A549 (cell line): ENCODE measurements around the gene RETREG1. TPM values are rescaled to one million over a fixed set of nuclear protein-coding genes. Genes with fewer than 3 reads are reported as not detected.

Source experiments
- ATAC-seq, 2 experiments: fragments of 200-7000 bp in 1 of 2; fragments of >200 bp in 1 of 2; cut with Nextera tagmentation in 1 of 2; cut with Tn5 transposase in 1 of 2; 3 replicates each; pipeline versions ENCODE4 v1.8.0 to v1.9.1; 2018 to 2020; ENCODE audit warnings: mild to moderate bottlenecking in 1 of 2, moderate library complexity in 1 of 2
- CTCF ChIA-PET: fragments of 300-600 bp; sonication (Branson Sonifier 250); formaldehyde crosslinking; extraction: SDS; loops from one replicate; lab custom pipeline; 2021; ENCODE audit warnings: antibody characterized with exemption, inconsistent platforms; lab: Yijun Ruan, JAX
- POLR2A ChIA-PET: fragments of 350-600 bp; formaldehyde crosslinking; extraction: SDS; loops from one replicate; lab custom pipeline; 2021; ENCODE audit warnings: antibody characterized with exemption, inconsistent platforms; lab: Yijun Ruan, JAX
- DNase-seq, 2 experiments: peaks; one replicate each; pipeline versions ENCODE4 v3.0.0 to v3.0.0-alpha.2; 2011 to 2016; ENCODE audit warnings: low read depth in 1 of 2, low spot score in 1 of 2
- FAIRE-seq: peaks from 2 replicates; lab custom pipeline; 2011; peaks lifted over from hg19 to GRCh38; lab: Jason Lieb, UNC
- H3K27ac ChIP-seq, 2 experiments: fragments of >200 bp; sonication (Bioruptor Twin); formaldehyde crosslinking; 3 replicates each; pipeline ENCODE4 v1.5.1; 2016 to 2017
- H3K4me1 ChIP-seq: fragments of >200 bp; sonication (Bioruptor Twin); formaldehyde crosslinking; 3 replicates; pipeline ENCODE4 v1.6.1; 2016
- H3K4me2 ChIP-seq: fragments of >200 bp; sonication (Bioruptor Twin); formaldehyde crosslinking; 3 replicates; pipeline ENCODE4 v1.6.1; 2016
- H3K4me3 ChIP-seq: fragments of >200 bp; sonication (Bioruptor Twin); formaldehyde crosslinking; 3 replicates; pipeline ENCODE4 v1.5.1; 2016
- H3K9me3 ChIP-seq: fragments of >200 bp; sonication (Bioruptor Twin); formaldehyde crosslinking; 3 replicates; pipeline ENCODE4 v1.6.1; 2016
- ATOH8 ChIP-seq: fragments of 250-450 bp; sonication (Bioruptor Pico); IDR thresholded peaks from 2 replicates; pipeline ENCODE4 v1.5.0; 2020; ENCODE audit warnings: low read depth, mild to moderate bottlenecking, moderate library complexity
- CBX2 ChIP-seq: fragments of 200-600 bp; sonication (generic); IDR thresholded peaks from 2 replicates; pipeline ENCODE4 v1.6.1; 2016; ENCODE audit warnings: low read depth, mild to moderate bottlenecking, borderline replicate concordance
- CBX8 ChIP-seq: fragments of 200-600 bp; sonication (generic); IDR thresholded peaks from 2 replicates; pipeline ENCODE4 v1.6.1; 2016
- CHD4 ChIP-seq: fragments of 200-600 bp; sonication (generic); IDR thresholded peaks from 2 replicates; pipeline ENCODE4 v1.6.1; 2016; ENCODE audit warnings: antibody characterized with exemption, mild to moderate bottlenecking, borderline replicate concordance
- CTCF ChIP-seq: fragments of >200 bp; sonication (Bioruptor Twin); formaldehyde crosslinking; IDR thresholded peaks from 3 replicates; pipeline ENCODE4 v1.5.1; 2016
- EP300 ChIP-seq, 2 experiments: fragments of >200 bp; sonication (Bioruptor Twin); formaldehyde crosslinking; IDR thresholded peaks; 2 replicates in 1 of 2; 3 replicates in 1 of 2; pipeline ENCODE4 v1.6.1; 2016 to 2017
- ESRRA ChIP-seq: fragments of 150-350 bp; IDR thresholded peaks from 2 replicates; pipeline ENCODE4 v1.6.1; 2014; ENCODE audit warnings: mild to moderate bottlenecking, low read length, borderline replicate concordance
- FOSL2 ChIP-seq, 2 experiments: fragments of 450-650 bp in 1 of 2; fragments of >200 bp in 1 of 2; sonication (Bioruptor Twin) in 1 of 2; formaldehyde crosslinking; IDR thresholded peaks; 2 replicates each; pipeline versions ENCODE4 v1.5.0 to v1.6.1; 2016 to 2020; ENCODE audit warnings: mild to moderate bottlenecking in 1 of 2, moderate library complexity in 1 of 2
- FOXS1 ChIP-seq: fragments of 250-450 bp; sonication (Bioruptor Pico); IDR thresholded peaks from 2 replicates; pipeline ENCODE4 v1.5.0; 2020; ENCODE audit warnings: mild to moderate bottlenecking, moderate library complexity
- GATA3 ChIP-seq: IDR thresholded peaks from 2 replicates; pipeline ENCODE4 v1.6.1; 2012; ENCODE audit warnings: borderline replicate concordance
- HEYL ChIP-seq: fragments of 250-450 bp; sonication (Bioruptor Pico); IDR thresholded peaks from 2 replicates; pipeline ENCODE4 v1.8.0; 2021; ENCODE audit warnings: mild to moderate bottlenecking, moderate library complexity
- HMGXB4 ChIP-seq: fragments of 250-450 bp; sonication (Bioruptor Pico); IDR thresholded peaks from 2 replicates; pipeline ENCODE4 v1.5.0; 2021; ENCODE audit warnings: mild to moderate bottlenecking, moderate library complexity, borderline replicate concordance
- HOXA7 ChIP-seq: fragments of 250-450 bp; sonication (Bioruptor Pico); IDR thresholded peaks from 2 replicates; pipeline ENCODE4 v1.5.0; 2020; ENCODE audit warnings: mild to moderate bottlenecking, moderate library complexity
- JUN ChIP-seq, 2 experiments: fragments of >200 bp; sonication (Bioruptor Twin); formaldehyde crosslinking; IDR thresholded peaks; 2 replicates in 1 of 2; 3 replicates in 1 of 2; pipeline ENCODE4 v1.6.1; 2016 to 2017
- JUNB ChIP-seq: fragments of >200 bp; sonication (Bioruptor Twin); formaldehyde crosslinking; IDR thresholded peaks from 2 replicates; pipeline ENCODE4 v1.6.1; 2016
- KDM1A ChIP-seq: fragments of 200-600 bp; sonication (generic); IDR thresholded peaks from 2 replicates; pipeline ENCODE4 v1.6.1; 2016; ENCODE audit warnings: low read depth, mild to moderate bottlenecking
- MAZ ChIP-seq: fragments of 150-350 bp; IDR thresholded peaks from 2 replicates; pipeline ENCODE4 v1.6.1; 2014; ENCODE audit warnings: antibody characterized with exemption, low read depth, low read length, borderline replicate concordance
- NFE2L2 ChIP-seq: fragments of 150-350 bp; conservative IDR thresholded peaks from 2 replicates; pipeline ENCODE4 v1.6.1; 2014; ENCODE audit warnings: low read length
- NPAS2 ChIP-seq: fragments of 250-450 bp; sonication (Bioruptor Pico); IDR thresholded peaks from 2 replicates; pipeline ENCODE4 v1.8.0; 2022; ENCODE audit warnings: mild to moderate bottlenecking, moderate library complexity, borderline replicate concordance
- PBX3 ChIP-seq: IDR thresholded peaks from 2 replicates; pipeline ENCODE4 v1.6.1; 2012
- PHF8 ChIP-seq: fragments of 200-600 bp; sonication (generic); IDR thresholded peaks from 2 replicates; pipeline ENCODE4 v1.6.1; 2016; ENCODE audit warnings: low read depth, mild to moderate bottlenecking, antibody characterized with exemption, moderate library complexity, borderline replicate concordance
- RAD21 ChIP-seq, 2 experiments: fragments of >200 bp in 1 of 2; sonication (Bioruptor Twin) in 1 of 2; formaldehyde crosslinking in 1 of 2; IDR thresholded peaks in 1 of 2; conservative IDR thresholded peaks in 1 of 2; 2 replicates in 1 of 2; 3 replicates in 1 of 2; pipeline ENCODE4 v1.6.1; 2012 to 2018; ENCODE audit warnings: inconsistent platforms in 1 of 2
- RARB ChIP-seq: fragments of 250-450 bp; sonication (Bioruptor Pico); IDR thresholded peaks from 2 replicates; pipeline ENCODE4 v1.8.0; 2021; ENCODE audit warnings: mild to moderate bottlenecking, moderate library complexity
- TP53 ChIP-seq: fragments of 250-450 bp; sonication (Bioruptor Pico); IDR thresholded peaks from 2 replicates; pipeline ENCODE4 v1.5.0; 2021; ENCODE audit warnings: mild to moderate bottlenecking, moderate library complexity
- USF2 ChIP-seq: fragments of 450-650 bp; IDR thresholded peaks from 2 replicates; pipeline ENCODE4 v1.6.1; 2014; ENCODE audit warnings: antibody characterized with exemption
- ZFP36 ChIP-seq: fragments of 450-650 bp; IDR thresholded peaks from 2 replicates; pipeline ENCODE4 v1.6.1; 2014; ENCODE audit warnings: borderline replicate concordance; ENCODE audit not compliant: partially characterized antibody
- ZNF302 ChIP-seq: fragments of 250-450 bp; sonication (Bioruptor Pico); IDR thresholded peaks from 2 replicates; pipeline ENCODE4 v1.9.0; 2021; ENCODE audit warnings: inconsistent platforms, mild to moderate bottlenecking, moderate library complexity
- WGBS: methylation state at CpG from one replicate; pipeline ENCODE4 v1.1.6; 2017; ENCODE audit errors: missing lambda C conversion rate; 5-methylcytosine and 5-hydroxymethylcytosine counted together
- polyA plus RNA-seq, 4 experiments: library from polyadenylated mRNA; depleted of rRNA in 3 of 4; stranded (reverse); fragments of >200 nt; fragmentation: RNase III in 1 of 4; extraction: RNeasy Plus Mini Kit Qiagen cat#74134 plus additional on column Dnase treatment in 1 of 4; gene quantifications; 2 replicates in 3 of 4; 3 replicates in 1 of 4; pipeline ENCODE4 v1.2.3, GENCODE V29; 2011 to 2017

Gene RETREG1
- polyA plus RNA-seq, 2 of the 4 experiments (the other 2 are of a cell fraction): 2.1 to 3.4 TPM

- CTCF ChIA-PET: no interaction called here
- Histone ChIP-seq H3K27ac (no peak overlapping the region), H3K4me3 (no peak overlapping the region), H3K4me1 (peaks cover 13% of the 10 kb centered on the region; the same call in 2 of the 3 replicates), H3K9me3 (no peaks in the 10 kb centered on the region), H3K4me2 (no peak overlapping the region)
- POLR2A ChIA-PET: no interaction called here
- TF ChIP-seq KDM1A (no peak), FOXS1 (no peak), RAD21 (conservative IDR thresholded peaks at IDR 0.05 in 1 of 2, IDR thresholded peaks at IDR 0.05 in 1 of 2) (no peak), USF2 (no peak), EP300 (IDR thresholded peaks at IDR 0.05) (no peak), RARB (CRISPR knock-in tag) (no peak), ESRRA (no peak), MAZ (no peak), ATOH8 (CRISPR knock-in tag) (no peak), NFE2L2 (no peak), JUNB (no peak), CTCF (no peak), JUN (IDR thresholded peaks at IDR 0.05) (no peak), ZFP36 (no peak), HMGXB4 (no peak), CBX2 (no peak), GATA3 (no peak)
- no peak for DNase-seq
- 81% methylated on average over 5 of the region's 5 CpGs for WGBS
- FAIRE-seq: no peak
- ATAC-seq: no peak
Observed at GRCh38 chr5:16524286-16524685, 92.5 kb downstream of the RETREG1 start.

- CTCF ChIA-PET: interaction anchor here (0.6 to 2.0 kb wide), 5 partner anchors 9 to 37 kb away, joined by 3 to 4 read pairs (median 3); no protein-coding TSS in a partner anchor
- peak overlapping the region in 1 of 2 experiments; percentile 41; a peak in 1 of 6 replicates for H3K27ac ChIP-seq
- peaks cover 13% of the 10 kb centered on the region; the same call in 2 of the 3 replicates for H3K4me1 ChIP-seq
- DNase-seq (peak in 1 of 2 experiments; percentile 39), FAIRE-seq (no peak), ATAC-seq (peak in 1 of 2 experiments; percentile 64; a peak in 3 of 6 replicates)
- 49% methylated on average over 10 of the region's 10 CpGs for WGBS
- peak overlapping the region; percentile 14; the same call in 2 of the 3 replicates for H3K4me2 ChIP-seq
- no peak overlapping the region for H3K4me3 ChIP-seq
- POLR2A ChIA-PET: no interaction called here
- no peaks in the 10 kb centered on the region for H3K9me3 ChIP-seq
- TF ChIP-seq HOXA7 (no peak), NPAS2 (CRISPR knock-in tag) (no peak), CBX8 (no peak), CTCF (no peak), HEYL (no peak), JUNB (no peak), PBX3 (no peak), EP300 (IDR thresholded peaks at IDR 0.05) (no peak), ZNF302 (CRISPR knock-in tag) (no peak), TP53 (CRISPR knock-in tag) (no peak), PHF8 (no peak), FOSL2 (IDR thresholded peaks at IDR 0.05) (no peak), FOSL2 (CRISPR knock-in tag; IDR thresholded peaks at IDR 0.05) (no peak), CHD4 (no peak)
Observed at GRCh38 chr5:16521521-16522483, 95.0 kb downstream of the RETREG1 start.
